Mammary epithelial cell (primary cell): ENCODE measurements around the gene RNF166.

Source experiments
- CTCF ChIP-seq, 2 donors: IDR thresholded peaks in 1 of 2; conservative IDR thresholded peaks in 1 of 2; 2 replicates each; pipeline ENCODE4 v1.5.1; 2011 to 2012; ENCODE audit warnings: inconsistent platforms in 2 of 2, low read length in 2 of 2, mild to moderate bottlenecking in 2 of 2, control low read depth in 1 of 2, low read depth in 1 of 2; ENCODE audit not compliant: insufficient read depth in 1 of 2; ENCODE audit errors: extremely low read depth in 1 of 2
- EZH2 ChIP-seq: IDR thresholded peaks from 2 replicates; pipeline ENCODE4 v1.6.1; 2012; ENCODE audit warnings: low read length, inconsistent platforms, borderline replicate concordance

DNA sequence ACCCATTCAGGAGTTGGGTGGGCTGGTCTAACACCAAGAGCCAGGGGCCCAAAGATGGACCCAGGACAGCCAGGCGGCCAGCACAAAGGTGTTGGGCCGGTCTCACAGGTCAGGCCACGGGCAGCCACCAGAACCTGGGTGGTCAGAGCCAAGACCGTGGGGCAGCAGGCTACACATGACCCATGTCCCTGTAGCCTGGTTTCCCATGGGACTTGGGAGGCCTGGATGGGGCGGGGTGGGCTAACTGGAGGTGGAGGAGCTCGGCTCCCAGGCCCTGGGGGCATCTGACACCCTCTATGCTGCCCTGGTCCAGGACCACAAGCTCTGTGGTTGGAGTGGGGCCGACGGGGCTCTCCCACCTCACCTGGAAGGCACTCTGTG lies 17.3 kb upstream of the RNF166 start:
- TF ChIP-seq EZH2 (no peak), CTCF (conservative IDR thresholded peaks at IDR 0.05 in 1 of 2, IDR thresholded peaks at IDR 0.05 in 1 of 2; ENCODE audit: extremely low read depth in 1 of 2, insufficient read depth in 1 of 2, low read depth in 1 of 2, low read length in 2 of 2) (no peak)
